Measurements from ENCODE around the gene BCAT1.

The BCAT1 gene

DNA sequence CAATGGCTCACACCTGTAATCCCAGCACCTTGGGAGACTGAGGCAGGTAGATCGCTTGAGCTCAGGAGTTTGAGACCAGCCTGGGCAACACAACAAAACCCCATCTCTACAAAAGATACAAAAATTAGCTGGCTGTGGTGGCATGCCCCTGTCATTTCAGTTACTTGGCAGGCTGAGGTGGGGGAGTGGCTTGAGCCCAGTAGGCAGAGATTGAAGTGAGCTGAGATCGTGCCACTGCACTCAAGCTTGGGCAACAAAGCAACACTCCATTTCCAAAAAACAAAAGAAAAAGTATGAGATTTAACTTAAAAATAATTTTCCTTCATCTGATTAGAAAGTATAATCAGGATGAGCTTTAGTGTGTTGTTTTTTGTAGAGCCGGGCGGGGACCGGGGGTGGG lies 47.9 kb upstream of the BCAT1 start:
- H3K79me2 ChIP-seq (ENCODE audit: insufficient read depth, low read length), result no peaks in the 10 kb centered on the region
- H3K36me3 ChIP-seq (ENCODE audit: insufficient read depth, low read length), result no peaks in the 10 kb centered on the region
- DNase-seq, result no peak
- TF ChIP-seq EZH2 (IDR thresholded peaks at IDR 0.05; ENCODE audit: borderline replicate concordance, low read depth, low read length, severe bottlenecking), result no peak
- TF ChIP-seq, protein P1, sequence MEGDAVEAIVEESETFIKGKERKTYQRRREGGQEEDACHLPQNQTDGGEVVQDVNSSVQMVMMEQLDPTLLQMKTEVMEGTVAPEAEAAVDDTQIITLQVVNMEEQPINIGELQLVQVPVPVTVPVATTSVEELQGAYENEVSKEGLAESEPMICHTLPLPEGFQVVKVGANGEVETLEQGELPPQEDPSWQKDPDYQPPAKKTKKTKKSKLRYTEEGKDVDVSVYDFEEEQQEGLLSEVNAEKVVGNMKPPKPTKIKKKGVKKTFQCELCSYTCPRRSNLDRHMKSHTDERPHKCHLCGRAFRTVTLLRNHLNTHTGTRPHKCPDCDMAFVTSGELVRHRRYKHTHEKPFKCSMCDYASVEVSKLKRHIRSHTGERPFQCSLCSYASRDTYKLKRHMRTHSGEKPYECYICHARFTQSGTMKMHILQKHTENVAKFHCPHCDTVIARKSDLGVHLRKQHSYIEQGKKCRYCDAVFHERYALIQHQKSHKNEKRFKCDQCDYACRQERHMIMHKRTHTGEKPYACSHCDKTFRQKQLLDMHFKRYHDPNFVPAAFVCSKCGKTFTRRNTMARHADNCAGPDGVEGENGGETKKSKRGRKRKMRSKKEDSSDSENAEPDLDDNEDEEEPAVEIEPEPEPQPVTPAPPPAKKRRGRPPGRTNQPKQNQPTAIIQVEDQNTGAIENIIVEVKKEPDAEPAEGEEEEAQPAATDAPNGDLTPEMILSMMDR (IDR thresholded peaks at IDR 0.05; ENCODE audit: borderline replicate concordance, extremely low read depth, low read length, poor library complexity, severe bottlenecking), result no peak
- ATAC-seq (ENCODE audit: insufficient read depth, low read depth), result no peak
- H2AFZ ChIP-seq (ENCODE audit: low read depth, low read length), result no peak overlapping the region
- H4K20me1 ChIP-seq (ENCODE audit: insufficient read depth, low read length), result no peaks in the 10 kb centered on the region
- no peaks in the 10 kb centered on the region for H3K9me3 ChIP-seq (ENCODE audit: insufficient read depth, low read length, severe bottlenecking)
- H3K9ac ChIP-seq (ENCODE audit: low read depth, low read length), result no peak overlapping the region
- no peak overlapping the region for H3K4me3 ChIP-seq (ENCODE audit: low read depth in 1 of 2, low read length in 2 of 2)
- H3K27me3 ChIP-seq (ENCODE audit: insufficient read depth, low read length, poor library complexity), result no peaks in the 10 kb centered on the region
- H3K27ac ChIP-seq (ENCODE audit: low read length), result no peak overlapping the region
- peaks cover 9% of the 10 kb centered on the region for H3K4me1 ChIP-seq (ENCODE audit: insufficient read depth, low read length)
- H3K4me2 ChIP-seq (ENCODE audit: insufficient read depth, low read length), result no peak overlapping the region

DNA sequence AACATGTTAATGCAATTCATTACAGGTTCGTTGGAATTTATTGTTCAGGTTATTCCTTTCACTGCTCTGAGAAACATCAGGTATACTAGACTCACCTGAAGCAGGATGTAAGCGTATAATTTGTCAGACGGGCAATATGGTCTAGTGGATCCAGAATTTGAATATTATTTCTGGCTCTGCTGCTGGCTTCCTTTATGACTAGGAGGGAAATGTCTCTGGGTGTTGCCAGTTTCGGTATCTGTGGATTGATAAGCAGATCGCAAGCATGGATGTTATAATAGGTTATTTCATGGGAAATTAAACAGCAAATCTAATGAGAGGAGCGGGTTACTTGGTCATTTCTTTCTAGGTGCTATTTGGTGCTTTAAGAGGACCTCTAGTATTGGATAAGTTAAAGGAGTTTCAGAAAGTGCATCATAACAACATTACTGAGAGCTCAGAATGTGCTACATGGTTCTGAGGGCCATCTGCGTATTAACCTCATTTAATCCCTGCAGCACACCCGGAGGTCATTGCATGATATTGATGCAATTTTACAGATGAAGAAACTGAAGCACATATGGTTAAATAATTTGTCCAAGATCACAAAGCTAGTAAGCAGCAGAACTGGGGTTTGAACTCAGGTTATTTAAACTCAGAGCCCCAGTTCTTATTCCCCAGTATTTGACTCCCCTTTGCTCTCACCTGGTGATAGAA lies 47.3 kb upstream of the BCAT1 start:
- no peak overlapping the region for H3K4me3 ChIP-seq (ENCODE audit: low read depth in 1 of 2, low read length in 2 of 2)
- H3K4me1 ChIP-seq (ENCODE audit: insufficient read depth, low read length), result peaks cover 9% of the 10 kb centered on the region
- ATAC-seq (ENCODE audit: insufficient read depth, low read depth) (no peak), DNase-seq (no peak)
- no peaks in the 10 kb centered on the region for H3K79me2 ChIP-seq (ENCODE audit: insufficient read depth, low read length)
- no peak overlapping the region for H2AFZ ChIP-seq (ENCODE audit: low read depth, low read length)
- no peak overlapping the region for H3K9ac ChIP-seq (ENCODE audit: low read depth, low read length)
- TF ChIP-seq, protein P1 (IDR thresholded peaks at IDR 0.05; ENCODE audit: borderline replicate concordance, extremely low read depth, low read length, poor library complexity, severe bottlenecking), result peak; percentile 10
- TF ChIP-seq EZH2 (IDR thresholded peaks at IDR 0.05; ENCODE audit: borderline replicate concordance, low read depth, low read length, severe bottlenecking), result no peak
- H3K27me3 ChIP-seq (ENCODE audit: insufficient read depth, low read length, poor library complexity), result no peaks in the 10 kb centered on the region
- H4K20me1 ChIP-seq (ENCODE audit: insufficient read depth, low read length), result no peaks in the 10 kb centered on the region
- no peak overlapping the region for H3K27ac ChIP-seq (ENCODE audit: low read length)
- no peaks in the 10 kb centered on the region for H3K9me3 ChIP-seq (ENCODE audit: insufficient read depth, low read length, severe bottlenecking)
- H3K36me3 ChIP-seq (ENCODE audit: insufficient read depth, low read length), result no peaks in the 10 kb centered on the region
- no peak overlapping the region for H3K4me2 ChIP-seq (ENCODE audit: insufficient read depth, low read length)

DNA sequence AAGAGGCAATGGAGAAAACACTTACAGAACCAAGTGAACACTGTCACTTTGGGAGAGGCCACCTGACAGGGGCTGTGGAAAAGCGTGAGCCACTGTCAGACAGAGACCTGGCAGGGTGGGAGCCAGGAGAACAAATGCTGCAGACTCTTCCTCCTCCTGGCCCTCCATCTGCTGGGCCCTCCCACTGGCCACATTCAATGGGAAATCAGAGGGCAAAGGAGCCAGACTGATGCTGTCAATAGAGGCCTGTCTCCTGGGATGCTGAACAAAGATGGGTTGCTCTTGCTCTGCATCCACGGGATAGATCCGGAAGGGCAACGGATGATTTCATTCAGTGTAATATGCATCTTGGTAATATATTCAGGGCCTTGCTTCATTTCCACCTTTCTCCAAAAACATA lies 44.9 kb upstream of the BCAT1 start:
- Histone ChIP-seq H3K79me2 (ENCODE audit: insufficient read depth, low read length) (no peaks in the 10 kb centered on the region), H3K9me3 (ENCODE audit: insufficient read depth, low read length, severe bottlenecking) (no peaks in the 10 kb centered on the region), H4K20me1 (ENCODE audit: insufficient read depth, low read length) (no peaks in the 10 kb centered on the region), H3K9ac (ENCODE audit: low read depth, low read length) (no peak overlapping the region), H3K27me3 (ENCODE audit: insufficient read depth, low read length, poor library complexity) (no peaks in the 10 kb centered on the region), H3K4me3 (ENCODE audit: low read depth in 1 of 2, low read length in 2 of 2) (no peak overlapping the region), H3K4me1 (ENCODE audit: insufficient read depth, low read length) (peaks cover 9% of the 10 kb centered on the region), H2AFZ (ENCODE audit: low read depth, low read length) (peak overlapping the region; percentile 29; the same call in 1 of the 2 replicates), H3K27ac (ENCODE audit: low read length) (no peak overlapping the region), H3K36me3 (ENCODE audit: insufficient read depth, low read length) (no peaks in the 10 kb centered on the region), H3K4me2 (ENCODE audit: insufficient read depth, low read length) (no peak overlapping the region)
- DNase-seq (no peak), ATAC-seq (ENCODE audit: insufficient read depth, low read depth) (no peak)
- TF ChIP-seq, protein P1 (IDR thresholded peaks at IDR 0.05; ENCODE audit: borderline replicate concordance, extremely low read depth, low read length, poor library complexity, severe bottlenecking), result no peak
- no peak for TF ChIP-seq EZH2 (IDR thresholded peaks at IDR 0.05; ENCODE audit: borderline replicate concordance, low read depth, low read length, severe bottlenecking)

Measured in DND-41 (cell line).